HG03378 (cell line): Measurements from ENCODE around the gene NRL.
"Not testable (repeated sequence)": the region's sequence is repeated elsewhere in the genome, so short reads cannot be mapped to it uniquely, and the experiment has no call there.

Source experiments
- ATAC-seq: cut with Tn5 transposase; IDR thresholded peaks from one replicate; pipeline ENCODE4 v1.9.1; 2021; ENCODE audit warnings: mild to moderate bottlenecking, moderate library complexity; ENCODE audit not compliant: unreplicated experiment

Gene NRL

GRCh38 chr14:24127673-24128072 is 12.9 kb upstream of the NRL start:
- no peak for ATAC-seq

GRCh38 chr14:24126939-24127338 is 12.2 kb upstream of the NRL start:
- ATAC-seq = no peak

- ATAC-seq = no peak
Measured at GRCh38 chr14:24123424-24124417, 9.0 kb upstream of the NRL start.

GRCh38 chr14:24122898-24123297 is 8.1 kb upstream of the NRL start:
- ATAC-seq = no peak

- no peak for ATAC-seq
Measured at GRCh38 chr14:24122416-24122815, 7.7 kb upstream of the NRL start.

- no peak for ATAC-seq
Measured at GRCh38 chr14:24121210-24121609, 6.5 kb upstream of the NRL start.

GRCh38 chr14:24119691-24120090 is 4.9 kb upstream of the NRL start:
- ATAC-seq = no peak

GRCh38 chr14:24117179-24117578 is 2.4 kb upstream of the NRL start:
- ATAC-seq = no peak

GRCh38 chr14:24116128-24116814 is 1.5 kb upstream of the NRL start:
- no peak for ATAC-seq

- ATAC-seq = no peak
Measured at GRCh38 chr14:24115422-24116127, 826 bp upstream of the NRL start.

GRCh38 chr14:24113801-24114531 is 783 bp downstream of the NRL start:
- peak; percentile 34 for ATAC-seq

GRCh38 chr14:24113379-24113800 is 1.4 kb downstream of the NRL start:
- no peak for ATAC-seq

GRCh38 chr14:24110523-24110922 is 4.2 kb downstream of the NRL start:
- no peak for ATAC-seq

GRCh38 chr14:24110060-24110459 is 4.7 kb downstream of the NRL start:
- ATAC-seq = no peak

- no peak for ATAC-seq
Measured at GRCh38 chr14:24108336-24108874, 6.3 kb downstream of the NRL start.

- ATAC-seq = no peak
Measured at GRCh38 chr14:24106672-24107271, 8.0 kb downstream of the NRL start.

GRCh38 chr14:24105609-24106239 is 9.0 kb downstream of the NRL start:
- not testable (repeated sequence) for ATAC-seq

- ATAC-seq = no peak
Measured at GRCh38 chr14:24103451-24103850, 11.3 kb downstream of the NRL start.

GRCh38 chr14:24102357-24103048 is 12.2 kb downstream of the NRL start:
- ATAC-seq = no peak
